Stimulated activated CD4-positive, alpha-beta T cell treated with anti-CD3 and anti-CD28 coated beads, Interleukin-15, amount 100 ng/mL, for 1 hour (primary cell): Measurements from ENCODE around the gene FNDC1.

Experiments used
- DNase-seq, 2 donors: peaks; one replicate each; pipeline ENCODE4 v3.0.0-alpha.2; 2020; ENCODE audit warnings: low read depth in 1 of 2, low spot score in 1 of 2

Gene FNDC1

GRCh38 chr6:159203304-159204005 is 34.3 kb downstream of the FNDC1 start:
- no peak for DNase-seq

DNA sequence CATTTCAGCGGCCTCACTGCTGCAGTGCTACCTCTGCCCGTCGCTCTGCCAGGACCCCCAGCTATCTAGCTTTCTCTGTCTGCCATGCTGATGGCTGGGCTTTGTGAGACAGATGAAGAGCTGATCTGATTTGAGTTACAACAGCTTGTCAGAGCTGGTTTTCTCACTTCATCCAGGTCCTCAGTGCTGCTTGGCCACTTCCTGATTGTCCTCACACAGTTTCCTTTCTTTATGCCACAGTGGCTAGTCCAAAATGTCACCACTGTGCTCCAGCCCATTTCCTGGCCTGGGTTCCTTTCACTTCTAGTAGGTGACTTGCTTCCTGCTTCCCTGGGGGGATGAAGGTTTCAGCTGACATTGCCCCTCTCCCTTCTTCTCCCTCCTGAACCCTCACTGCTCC is 35.4 kb downstream of the FNDC1 start:
- DNase-seq = no peak

GRCh38 chr6:159212028-159212427 is 42.8 kb downstream of the FNDC1 start:
- DNase-seq = no peak

DNA sequence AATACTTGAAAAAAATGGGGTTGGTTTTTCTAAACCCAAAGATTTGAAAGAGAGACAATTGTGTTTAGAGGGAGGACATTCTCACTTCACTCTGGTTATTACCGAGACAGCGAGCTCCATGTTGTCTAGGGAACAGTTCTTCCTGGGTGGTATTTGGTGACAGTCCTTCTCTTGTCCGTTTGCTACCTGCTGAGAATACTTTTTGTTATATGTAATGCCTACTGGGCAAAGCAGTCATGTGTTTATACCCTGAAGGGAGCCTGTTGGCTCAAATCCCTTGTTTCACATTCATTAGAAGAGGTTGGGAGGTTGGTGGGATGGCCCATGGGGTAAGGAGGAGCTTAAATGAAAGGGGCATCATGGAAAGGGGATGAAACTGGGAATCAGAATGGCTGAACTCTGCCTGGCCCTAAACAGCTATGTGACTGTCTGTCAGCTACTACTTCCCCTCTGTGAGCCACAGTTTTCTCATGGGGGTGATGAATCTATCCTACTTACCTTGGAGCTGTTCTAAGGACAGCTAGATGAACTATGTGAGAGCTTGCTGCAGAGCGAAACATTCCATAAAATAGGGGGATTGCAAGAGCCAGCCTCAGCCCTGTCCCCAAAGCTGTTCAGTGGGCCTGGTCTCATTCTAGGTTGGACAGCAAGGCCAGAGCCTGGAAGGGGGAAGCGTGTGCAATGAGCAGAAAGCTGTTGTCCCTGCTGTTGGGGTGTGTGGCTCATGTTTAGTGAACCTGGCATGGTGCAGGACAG is 43.5 kb downstream of the FNDC1 start:
- DNase-seq = no peak

DNA sequence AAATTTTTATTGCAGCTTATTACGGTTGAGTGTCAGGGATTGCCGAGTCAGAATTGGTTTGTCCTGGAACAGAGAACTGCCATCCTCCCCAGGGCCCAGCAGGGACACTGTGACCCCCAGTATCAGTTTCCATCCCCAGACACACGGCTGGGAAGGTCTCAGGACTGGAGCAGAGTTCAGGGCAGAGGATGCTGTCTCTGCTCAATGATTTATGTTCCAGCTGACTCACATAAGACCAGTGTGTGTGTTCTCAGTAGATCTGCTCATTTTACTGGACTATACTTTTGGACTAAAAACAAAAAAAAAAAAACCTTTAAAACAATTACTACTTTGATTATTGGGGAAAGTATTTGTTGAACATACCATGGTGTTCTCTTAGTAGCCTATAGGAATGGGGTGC is 44.2 kb downstream of the FNDC1 start:
- no peak for DNase-seq

DNA sequence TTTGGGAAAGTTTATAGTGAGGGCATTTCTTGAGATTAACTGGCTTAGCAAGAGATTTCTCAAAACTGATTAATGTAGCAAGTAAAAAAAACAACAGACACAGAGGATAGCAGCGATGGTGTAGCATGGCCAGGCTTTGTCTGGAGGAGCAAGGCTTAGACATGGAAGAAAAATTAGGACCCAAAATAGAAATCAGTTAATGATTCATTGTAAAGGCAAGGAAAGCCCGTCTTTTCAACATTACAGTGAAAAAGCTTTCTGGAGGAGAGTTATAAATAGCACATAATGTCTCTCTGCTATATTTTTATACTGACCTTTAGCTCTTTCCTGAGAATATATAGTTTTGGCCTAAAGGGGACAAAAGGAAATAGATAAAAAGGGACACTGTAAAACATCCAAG is 45.1 kb downstream of the FNDC1 start:
- no peak for DNase-seq

DNA sequence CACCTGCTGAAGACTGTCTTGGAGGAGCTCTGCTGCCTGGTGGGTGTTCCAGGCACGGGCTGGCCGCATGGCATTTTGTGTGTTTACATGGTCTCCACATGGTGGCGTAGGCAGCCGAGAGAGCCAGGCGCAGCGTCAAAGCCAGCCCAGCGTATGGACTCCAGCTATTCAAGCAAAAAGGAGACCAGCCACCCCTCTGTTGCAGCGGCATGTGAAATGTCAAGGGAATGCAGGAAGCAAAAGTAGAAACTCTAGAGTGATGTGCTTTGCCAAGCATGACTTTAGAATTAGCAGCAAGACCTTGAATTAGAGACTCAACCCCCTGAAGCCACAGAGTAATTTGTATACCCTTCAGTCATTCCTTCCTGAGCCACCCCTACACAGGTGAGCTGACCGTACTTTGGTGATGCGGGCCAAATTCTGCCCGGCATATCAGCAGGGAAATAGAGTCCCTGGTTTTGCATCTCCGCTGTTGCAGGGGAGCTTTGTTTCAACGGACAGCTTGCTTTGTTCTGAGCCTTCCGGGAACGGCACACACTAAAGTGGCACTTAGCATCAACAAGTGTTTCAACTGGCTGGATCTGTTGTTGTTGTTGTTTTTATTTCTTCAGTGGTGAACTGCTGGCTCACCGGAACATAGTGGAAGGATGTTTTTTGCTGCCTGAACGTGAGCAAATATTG is 48.5 kb downstream of the FNDC1 start:
- no peak for DNase-seq

DNA sequence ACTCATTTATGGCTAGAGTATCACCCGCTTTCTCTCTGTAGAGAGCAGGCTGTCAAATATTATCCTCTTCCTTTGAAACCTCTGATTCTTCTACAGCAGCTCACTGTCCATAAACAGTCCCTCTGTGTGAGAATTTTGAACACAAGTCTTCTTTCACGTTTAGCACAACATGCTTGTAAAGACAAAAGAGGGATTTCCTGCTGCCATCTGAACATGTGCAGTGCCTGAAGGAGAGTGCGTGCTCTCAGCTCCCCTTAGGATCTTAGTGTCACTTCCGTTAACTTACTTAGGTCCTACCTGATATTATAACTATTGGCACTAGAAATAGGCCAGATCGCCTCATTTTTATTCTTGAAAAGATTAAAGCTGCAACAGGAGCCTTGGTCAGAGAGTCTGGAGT is 50.9 kb downstream of the FNDC1 start:
- DNase-seq = no peak

DNA sequence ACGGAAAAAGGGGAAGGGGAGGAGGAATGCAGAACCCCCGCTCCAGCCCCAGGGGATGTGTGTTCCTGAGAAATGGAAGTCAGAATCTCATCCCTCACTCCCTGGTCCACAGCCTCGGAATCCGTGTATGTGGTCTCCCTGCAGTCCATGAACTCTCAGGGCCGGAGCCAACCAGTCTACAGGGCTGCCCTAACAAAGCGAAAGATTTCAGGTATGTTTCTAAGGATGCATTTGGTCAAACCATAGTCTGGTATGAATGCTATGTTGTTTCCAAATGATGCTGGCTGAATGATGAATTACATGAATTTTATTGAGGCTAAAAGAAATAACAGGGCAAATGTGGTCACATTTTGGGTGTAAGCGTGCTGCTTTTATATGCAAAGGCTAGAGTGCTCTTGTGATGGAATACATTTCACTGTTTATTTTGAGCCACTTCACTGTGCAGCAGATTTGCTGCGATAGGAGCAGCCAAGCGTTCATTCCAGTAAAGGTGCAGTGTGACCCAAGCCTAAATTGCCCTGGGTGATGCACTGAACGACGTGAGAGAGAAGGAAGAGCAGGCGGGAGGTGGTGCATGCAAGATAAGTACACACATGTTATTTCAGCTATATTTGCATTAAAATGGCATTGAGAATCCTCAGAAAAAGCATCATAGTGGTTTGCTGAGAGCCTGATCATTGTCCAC is 52.4 kb downstream of the FNDC1 start:
- no peak for DNase-seq

GRCh38 chr6:159224452-159224851 is 55.3 kb downstream of the FNDC1 start:
- DNase-seq = no peak

DNA sequence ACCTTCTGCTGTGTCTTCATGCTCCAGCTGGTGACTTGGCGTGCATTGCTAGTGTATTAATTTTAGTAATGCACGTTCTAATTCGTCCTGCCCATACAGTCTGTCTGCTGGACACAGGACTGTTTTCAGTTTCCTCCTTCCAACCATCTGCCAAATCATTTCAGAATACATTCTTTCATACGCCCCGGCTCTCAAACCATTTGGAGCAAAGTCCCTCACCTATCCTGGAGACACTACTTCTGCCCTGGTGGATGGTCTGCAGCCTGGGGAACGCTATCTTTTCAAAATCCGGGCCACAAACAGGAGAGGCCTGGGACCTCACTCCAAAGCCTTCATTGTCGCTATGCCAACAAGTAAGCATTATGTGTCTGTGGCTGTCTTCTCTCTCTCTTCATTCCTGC is 60.5 kb downstream of the FNDC1 start:
- no peak for DNase-seq

GRCh38 chr6:159232106-159232645 is 63.0 kb downstream of the FNDC1 start:
- DNase-seq = no peak

GRCh38 chr6:159232751-159233150 is 63.6 kb downstream of the FNDC1 start:
- DNase-seq = no peak

DNA sequence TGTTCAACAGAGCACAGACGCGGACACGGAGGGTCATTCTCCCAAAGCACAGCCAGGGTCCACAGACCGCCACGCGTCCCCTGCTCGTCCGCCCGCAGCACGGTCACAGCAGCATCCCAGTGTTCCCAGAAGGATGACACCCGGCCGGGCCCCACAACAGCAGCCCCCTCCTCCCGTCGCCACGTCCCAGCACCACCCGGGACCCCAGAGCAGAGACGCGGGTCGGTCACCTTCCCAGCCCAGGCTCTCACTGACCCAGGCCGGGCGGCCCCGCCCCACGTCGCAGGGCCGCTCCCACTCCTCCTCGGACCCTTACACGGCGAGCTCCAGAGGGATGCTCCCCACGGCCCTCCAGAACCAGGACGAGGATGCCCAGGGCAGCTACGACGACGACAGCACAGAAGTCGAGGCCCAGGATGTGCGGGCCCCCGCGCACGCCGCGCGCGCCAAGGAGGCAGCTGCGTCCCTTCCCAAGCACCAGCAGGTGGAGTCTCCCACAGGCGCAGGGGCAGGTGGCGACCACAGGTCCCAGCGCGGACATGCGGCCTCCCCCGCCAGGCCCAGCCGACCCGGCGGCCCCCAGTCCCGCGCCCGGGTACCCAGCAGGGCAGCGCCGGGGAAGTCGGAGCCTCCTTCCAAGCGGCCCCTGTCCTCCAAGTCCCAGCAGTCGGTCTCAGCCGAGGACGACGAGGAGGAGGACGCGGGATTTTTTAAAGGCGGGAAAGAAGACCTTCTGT is 64.3 kb downstream of the FNDC1 start:
- no peak for DNase-seq

DNA sequence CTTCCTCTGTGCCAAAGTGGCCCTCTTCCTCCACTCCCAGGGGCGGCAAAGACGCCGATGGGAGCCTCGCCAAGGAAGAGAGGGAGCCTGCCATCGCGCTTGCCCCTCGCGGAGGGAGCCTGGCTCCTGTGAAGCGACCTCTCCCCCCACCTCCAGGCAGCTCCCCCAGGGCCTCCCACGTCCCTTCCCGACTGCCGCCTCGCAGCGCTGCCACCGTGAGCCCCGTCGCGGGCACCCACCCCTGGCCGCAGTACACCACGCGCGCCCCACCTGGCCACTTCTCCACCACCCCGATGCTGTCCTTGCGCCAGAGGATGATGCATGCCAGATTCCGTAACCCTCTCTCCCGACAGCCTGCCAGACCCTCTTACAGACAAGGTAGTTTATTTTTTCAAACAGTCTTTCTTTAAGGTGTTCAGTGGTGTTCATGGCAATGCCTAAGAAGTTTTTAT is 64.9 kb downstream of the FNDC1 start:
- no peak for DNase-seq

DNA sequence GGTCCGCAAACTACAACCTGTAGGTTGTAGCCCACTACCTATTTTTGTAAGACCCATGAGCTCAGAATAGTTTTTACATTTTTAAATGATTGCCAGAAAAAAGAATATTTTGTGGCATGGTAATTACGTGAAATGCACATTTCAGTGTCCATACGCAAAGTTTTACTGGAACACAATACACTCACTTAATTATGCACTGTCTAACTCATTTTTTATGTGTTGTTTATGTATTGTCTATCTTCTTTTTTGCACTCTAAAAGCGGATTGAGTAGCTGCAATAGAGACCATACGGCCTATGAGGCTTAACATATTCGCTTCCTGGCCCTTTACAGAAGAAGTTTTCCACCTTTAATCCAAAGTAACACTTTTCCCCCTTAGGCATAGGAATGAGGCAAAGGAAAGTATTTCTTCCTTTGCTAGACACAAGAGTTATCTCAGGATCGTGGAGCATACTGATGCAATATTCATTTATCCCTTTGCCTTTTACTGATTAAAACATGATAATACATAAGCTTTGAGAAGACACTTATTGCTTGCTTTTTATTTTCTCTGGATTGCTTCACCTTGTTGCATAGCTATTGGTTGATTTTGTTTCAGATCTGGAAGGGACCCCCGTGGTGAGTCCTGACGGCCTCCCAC is 69.8 kb downstream of the FNDC1 start:
- no peak for DNase-seq

- no peak for DNase-seq
Measured at GRCh38 chr6:159249128-159249527, 79.9 kb downstream of the FNDC1 start.

DNA sequence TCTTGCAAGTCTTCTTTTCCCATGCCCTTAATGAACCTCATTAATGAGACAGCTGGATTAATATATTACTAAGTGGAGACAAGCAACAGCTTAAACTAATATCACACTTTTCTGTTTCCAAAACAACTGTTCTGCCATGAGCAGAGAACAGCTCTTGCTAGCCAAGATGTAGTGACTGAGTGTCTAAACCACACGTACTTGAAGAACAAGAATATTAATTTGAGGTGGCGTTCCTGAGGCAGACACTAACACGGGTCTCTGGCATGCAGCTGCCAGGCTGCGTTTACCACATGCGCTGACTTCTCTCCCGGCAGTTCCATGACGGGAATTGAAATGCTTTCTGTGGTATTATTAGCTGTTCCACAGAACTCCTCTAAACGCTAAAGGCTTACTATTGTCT is 80.6 kb downstream of the FNDC1 start:
- no peak for DNase-seq

- DNase-seq = no peak
Measured at GRCh38 chr6:159250633-159251032, 81.4 kb downstream of the FNDC1 start.

- no peak for DNase-seq
Measured at GRCh38 chr6:159252955-159253508, 83.8 kb downstream of the FNDC1 start.
